DOHH2 (cell line): ENCODE results near the gene DDX49.

Source experiments
- EZH2phosphoT487 ChIP-seq: fragments of 200-600 bp; sonication (generic); IDR thresholded peaks from 2 replicates; pipeline ENCODE4 v1.6.1; 2017; ENCODE audit warnings: borderline replicate concordance, mild to moderate bottlenecking, antibody characterized with exemption, low read length, moderate library complexity, mixed read lengths
- TF ChIP-seq, protein P1 (sequence below): fragments of 200-600 bp; sonication (generic); IDR thresholded peaks from one replicate; pipeline ENCODE4 v1.5.1; 2014; ENCODE audit warnings: antibody characterized with exemption, mild to moderate bottlenecking, low read depth, low read length; ENCODE audit not compliant: poor library complexity, severe bottlenecking

DNA sequence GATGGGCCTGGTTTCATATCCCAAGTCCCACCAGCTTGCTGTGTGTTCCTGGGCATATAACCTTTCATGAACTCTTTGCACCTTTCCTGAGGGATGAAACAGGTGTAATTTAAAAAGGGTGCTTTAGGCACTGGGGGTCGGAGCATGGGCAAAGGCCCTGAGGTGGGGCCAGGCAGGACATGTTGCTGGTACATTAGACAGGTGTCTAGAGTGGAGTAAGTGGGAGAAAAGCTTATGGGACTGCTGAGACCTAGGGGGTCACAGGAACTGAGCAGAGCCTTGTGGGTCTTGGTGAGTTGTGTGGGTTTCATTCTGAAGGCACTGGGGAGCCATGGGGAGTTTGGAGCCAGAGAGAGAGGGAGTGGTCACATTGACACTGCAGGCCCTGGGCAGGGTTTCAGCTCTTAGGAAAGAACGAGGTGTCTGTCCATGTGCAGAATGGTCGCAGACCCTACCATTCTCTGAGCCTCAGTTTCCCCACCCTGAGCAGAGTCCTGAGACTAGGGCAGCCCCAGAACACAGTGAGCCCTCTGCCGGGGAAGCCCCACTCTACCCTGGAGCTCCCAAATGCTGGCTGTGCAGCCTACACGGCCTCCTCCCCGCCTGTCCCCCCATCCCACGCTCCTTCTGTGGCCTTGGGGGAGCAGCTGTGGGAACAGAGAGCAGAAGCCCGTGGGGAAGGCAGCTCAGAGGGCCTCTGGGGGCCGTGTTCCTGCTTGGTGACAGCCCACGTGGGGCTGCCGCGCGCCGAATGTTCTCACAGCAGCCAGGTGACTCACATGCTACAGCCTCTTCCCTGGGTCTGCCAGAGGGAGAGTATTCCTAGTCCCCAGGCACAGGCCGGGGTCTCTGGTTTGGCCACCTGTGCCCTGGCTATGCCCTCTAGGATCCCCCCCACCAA, 28.8 kb downstream of the DDX49 start:
- TF ChIP-seq, protein P1, sequence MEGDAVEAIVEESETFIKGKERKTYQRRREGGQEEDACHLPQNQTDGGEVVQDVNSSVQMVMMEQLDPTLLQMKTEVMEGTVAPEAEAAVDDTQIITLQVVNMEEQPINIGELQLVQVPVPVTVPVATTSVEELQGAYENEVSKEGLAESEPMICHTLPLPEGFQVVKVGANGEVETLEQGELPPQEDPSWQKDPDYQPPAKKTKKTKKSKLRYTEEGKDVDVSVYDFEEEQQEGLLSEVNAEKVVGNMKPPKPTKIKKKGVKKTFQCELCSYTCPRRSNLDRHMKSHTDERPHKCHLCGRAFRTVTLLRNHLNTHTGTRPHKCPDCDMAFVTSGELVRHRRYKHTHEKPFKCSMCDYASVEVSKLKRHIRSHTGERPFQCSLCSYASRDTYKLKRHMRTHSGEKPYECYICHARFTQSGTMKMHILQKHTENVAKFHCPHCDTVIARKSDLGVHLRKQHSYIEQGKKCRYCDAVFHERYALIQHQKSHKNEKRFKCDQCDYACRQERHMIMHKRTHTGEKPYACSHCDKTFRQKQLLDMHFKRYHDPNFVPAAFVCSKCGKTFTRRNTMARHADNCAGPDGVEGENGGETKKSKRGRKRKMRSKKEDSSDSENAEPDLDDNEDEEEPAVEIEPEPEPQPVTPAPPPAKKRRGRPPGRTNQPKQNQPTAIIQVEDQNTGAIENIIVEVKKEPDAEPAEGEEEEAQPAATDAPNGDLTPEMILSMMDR: no peak
- TF ChIP-seq EZH2phosphoT487: no peak
